Naive thymus-derived CD4-positive, alpha-beta T cell (primary cell): ENCODE data around the gene AMBRA1. TPM values are rescaled to one million over a fixed set of nuclear protein-coding genes. Genes with fewer than 3 reads are reported as not detected.

Experiments used
- ATAC-seq: fragments of 150-1000 bp; cut with Tn5 transposase; 2 replicates; pipeline ENCODE4 v1.10.0; 2021; ENCODE audit warnings: mild to moderate bottlenecking, moderate library complexity
- CTCF ChIA-PET: fragments of 350-600 bp; sonication (Branson Sonifier 250); formaldehyde crosslinking; loops from one replicate; lab custom pipeline; 2021; ENCODE audit warnings: antibody characterized with exemption; lab: Charles Lee
- POLR2A ChIA-PET: fragments of 350-600 bp; sonication (Branson Sonifier 250); formaldehyde crosslinking; loops from one replicate; lab custom pipeline; 2021; ENCODE audit warnings: antibody characterized with exemption, inconsistent platforms; lab: Charles Lee
- DNase-seq, 9 donors: peaks; one replicate each; pipeline versions ENCODE4 v3.0.0 to v3.0.0-alpha.2; 2020 to 2022; ENCODE audit warnings: mixed read lengths in 1 of 9
- H3K27ac ChIP-seq: one replicate; pipeline ENCODE4 v1.7.0; 2013; ENCODE audit warnings: mild to moderate bottlenecking, low read depth, low read length, moderate library complexity
- H3K27me3 ChIP-seq, 2 donors: one replicate each; pipeline ENCODE4 v1.7.0; 2013; ENCODE audit warnings: low read length in 2 of 2, mild to moderate bottlenecking in 2 of 2, moderate library complexity in 2 of 2; ENCODE audit not compliant: control insufficient read depth in 2 of 2, insufficient read depth in 2 of 2
- H3K36me3 ChIP-seq, 3 experiments: 1 replicate in 2 of 3; 2 replicates in 1 of 3; pipeline ENCODE4 v1.7.0; 2013; ENCODE audit warnings: low read length in 3 of 3, mild to moderate bottlenecking in 3 of 3, moderate library complexity in 1 of 3; ENCODE audit not compliant: insufficient read depth in 3 of 3, control insufficient read depth in 2 of 3
- H3K4me1 ChIP-seq, 2 donors: one replicate each; pipeline ENCODE4 v1.7.0; 2013; ENCODE audit warnings: low read length in 2 of 2, mild to moderate bottlenecking in 2 of 2, moderate library complexity in 1 of 2; ENCODE audit not compliant: control insufficient read depth in 2 of 2, insufficient read depth in 2 of 2
- H3K4me3 ChIP-seq: 2 replicates; pipeline ENCODE4 v1.7.0; 2013; ENCODE audit warnings: mild to moderate bottlenecking, low read length
- H3K9me3 ChIP-seq, 3 experiments: 1 replicate in 2 of 3; 2 replicates in 1 of 3; pipeline ENCODE4 v1.7.0; 2013; ENCODE audit warnings: low read length in 3 of 3; ENCODE audit not compliant: control insufficient read depth in 2 of 3
- H3K27ac Mint-ChIP-seq, 9 donors: one replicate each; pipeline ENCODE4 v1.8.0; 2020 to 2022; ENCODE audit warnings: mixed read lengths in 9 of 9, mild to moderate bottlenecking in 8 of 9, moderate library complexity in 5 of 9, inconsistent platforms in 2 of 9
- H3K27me3 Mint-ChIP-seq, 5 donors: one replicate each; pipeline ENCODE4 v1.8.0; 2021 to 2022; ENCODE audit warnings: mixed read lengths in 5 of 5, mild to moderate bottlenecking in 1 of 5
- H3K36me3 Mint-ChIP-seq, 5 donors: one replicate each; pipeline ENCODE4 v1.8.0; 2020 to 2022; ENCODE audit warnings: mixed read lengths in 5 of 5, mild to moderate bottlenecking in 3 of 5, inconsistent platforms in 1 of 5
- H3K4me1 Mint-ChIP-seq, 7 donors: one replicate each; pipeline ENCODE4 v1.8.0; 2020 to 2022; ENCODE audit warnings: mixed read lengths in 7 of 7, mild to moderate bottlenecking in 3 of 7, inconsistent platforms in 1 of 7
- H3K4me3 Mint-ChIP-seq, 10 donors: one replicate each; pipeline ENCODE4 v1.8.0; 2020 to 2022; ENCODE audit warnings: mild to moderate bottlenecking in 10 of 10, mixed read lengths in 10 of 10, moderate library complexity in 6 of 10, inconsistent platforms in 2 of 10
- H3K9me3 Mint-ChIP-seq, 11 donors: one replicate each; pipeline ENCODE4 v1.8.0; 2020 to 2022; ENCODE audit warnings: mixed read lengths in 11 of 11, mild to moderate bottlenecking in 4 of 11, inconsistent platforms in 1 of 11, moderate library complexity in 1 of 11
- intact Hi-C, 2 donors: fragments of 100-400 bp; cut with micrococcal nuclease; formaldehyde crosslinking; loops; one replicate each; pipeline ENCODE4 v1.15.1; 2023
- polyA plus RNA-seq, 2 donors: library from polyadenylated mRNA; unstranded; fragments of 300-500 nt; fragmentation: Illumina TruSeq; gene quantifications; one replicate each; pipeline ENCODE4 v1.2.3, GENCODE V29; 2021
- total RNA-seq, 6 experiments: library from RNA in 5 of 6; stranded (reverse) in 5 of 6; gene quantifications; 1 replicate in 5 of 6; 2 replicates in 1 of 6; pipeline ENCODE4 v1.2.3 and lab custom pipeline; 2021 to 2026

AMBRA1 gene
- total and polyA plus RNA-seq, 7 experiments from 2014 or later = 8.9 to 48.7 (median 41.2) TPM

DNA sequence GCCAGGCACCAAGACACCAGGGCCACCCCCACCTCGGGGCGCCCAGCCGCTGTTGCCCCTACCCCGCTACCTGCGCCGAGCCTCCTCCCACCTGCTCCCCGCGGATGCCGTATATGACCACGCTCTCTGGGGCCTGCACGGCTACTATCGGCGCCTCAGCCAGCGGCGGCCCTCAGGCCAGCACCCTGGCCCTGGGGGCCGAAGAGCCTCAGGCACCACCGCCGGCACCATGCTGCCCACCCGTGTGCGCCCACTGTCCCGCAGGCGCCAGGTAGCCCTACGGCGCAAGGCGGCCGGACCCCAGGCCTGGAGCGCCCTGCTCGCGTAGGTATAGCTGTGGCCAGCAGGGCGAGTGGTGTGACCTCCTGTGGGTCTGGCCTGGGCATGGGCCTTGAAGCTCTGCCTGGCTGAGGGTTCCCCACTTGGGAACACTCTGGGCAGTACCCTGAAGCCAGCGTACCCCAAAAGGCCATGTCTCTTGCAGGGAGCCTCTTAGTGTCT, 227.1 kb downstream of the AMBRA1 start:
- Histone ChIP-seq H3K4me3 (no peak overlapping the region), H3K36me3 (peaks cover 9 to 78% (median 19%) of the 10 kb centered on the region in 3 experiments), H3K9me3 (no peaks in the 10 kb centered on the region), H3K27ac (peak overlapping the region; percentile 30), H3K4me1 (peaks cover 13 to 32% of the 10 kb centered on the region in 2 donors), H3K27me3 (no peaks in the 10 kb centered on the region)
- Mint-ChIP-seq H3K27ac (peak overlapping the region in 1 of 9 donors; percentile 83), H3K4me3 (peak overlapping the region in 2 of 10 donors; percentile 2 to 50), H3K9me3 (no peaks in the 10 kb centered on the region), H3K4me1 (peaks cover 23 to 57% (median 45%) of the 10 kb centered on the region in 7 donors), H3K27me3 (no peaks in the 10 kb centered on the region), H3K36me3 (peaks cover 0 to 19% (median 7%) of the 10 kb centered on the region in 5 donors)
- ChIA-PET POLR2A (interaction anchor here (12.1 kb wide), 1 partner anchor 18 kb away, joined by 226 read pairs; the partner anchor contains the start of gene DGKZ), CTCF (interaction anchor here (0.9 to 14.0 kb wide), 5 partner anchors 9 to 53 kb away, joined by 3 to 302 read pairs (median 3); partner anchors contain the start of gene DGKZ)
- intact Hi-C loops = loop anchor here (1.0 to 5.0 kb wide), 7 partner anchors 14 to 171 kb away; partner anchors contain the start of gene DGKZ (in 2 of the 2)
- DNase-seq = no peak
- ATAC-seq = no peak

GRCh38 chr11:46366260-46366659, 227.6 kb downstream of the AMBRA1 start:
- Histone ChIP-seq H3K4me3 (no peak overlapping the region), H3K4me1 (peaks cover 17 to 34% of the 10 kb centered on the region in 2 donors), H3K36me3 (peaks cover 9 to 73% (median 15%) of the 10 kb centered on the region in 3 experiments), H3K9me3 (no peaks in the 10 kb centered on the region), H3K27me3 (no peaks in the 10 kb centered on the region), H3K27ac (no peak overlapping the region)
- ChIA-PET CTCF (interaction anchor here (1.1 to 14.0 kb wide), 5 partner anchors 10 to 122 kb away, joined by 3 to 302 read pairs (median 5); partner anchors contain the start of gene DGKZ), POLR2A (interaction anchor here (12.1 kb wide), 1 partner anchor 18 kb away, joined by 226 read pairs; the partner anchor contains the start of gene DGKZ)
- DNase-seq (no peak), ATAC-seq (no peak)
- no peaks in the 10 kb centered on the region for H3K9me3 Mint-ChIP-seq
- intact Hi-C loops = loop anchor here (5.0 kb wide), 1 partner anchor 171 kb away; no protein-coding TSS in a partner anchor
- H3K27me3 Mint-ChIP-seq = no peaks in the 10 kb centered on the region
- H3K36me3 Mint-ChIP-seq = peaks cover 0 to 19% (median 7%) of the 10 kb centered on the region in 5 donors
- H3K4me1 Mint-ChIP-seq = peaks cover 23 to 62% (median 47%) of the 10 kb centered on the region in 7 donors
- peak overlapping the region in 1 of 10 donors; percentile 2 for H3K4me3 Mint-ChIP-seq
- peak overlapping the region in 2 of 9 donors; percentile 36 to 92 for H3K27ac Mint-ChIP-seq

DNA sequence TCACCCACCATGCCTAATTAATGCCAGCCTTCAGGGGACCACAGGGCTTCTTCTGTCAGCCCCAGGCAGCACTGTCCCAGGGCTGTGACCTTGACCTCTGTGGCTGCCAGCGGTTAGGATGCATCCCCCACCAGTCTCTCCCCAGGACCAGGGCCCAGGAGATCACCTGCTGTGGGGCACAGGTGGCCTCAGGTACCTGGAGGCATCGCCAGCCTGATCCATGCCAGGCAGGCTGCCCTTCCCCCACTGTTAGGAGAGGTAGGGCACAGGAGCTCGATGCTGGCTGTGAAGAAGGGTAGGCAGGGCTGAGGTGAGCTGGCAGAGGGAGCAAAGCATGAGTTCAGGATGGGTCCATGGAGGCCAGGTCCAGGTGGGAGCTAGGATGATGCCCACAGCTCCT, 229.0 kb downstream of the AMBRA1 start:
- no peak for ATAC-seq
- peak overlapping the region; percentile 6 for H3K27ac ChIP-seq

DNA sequence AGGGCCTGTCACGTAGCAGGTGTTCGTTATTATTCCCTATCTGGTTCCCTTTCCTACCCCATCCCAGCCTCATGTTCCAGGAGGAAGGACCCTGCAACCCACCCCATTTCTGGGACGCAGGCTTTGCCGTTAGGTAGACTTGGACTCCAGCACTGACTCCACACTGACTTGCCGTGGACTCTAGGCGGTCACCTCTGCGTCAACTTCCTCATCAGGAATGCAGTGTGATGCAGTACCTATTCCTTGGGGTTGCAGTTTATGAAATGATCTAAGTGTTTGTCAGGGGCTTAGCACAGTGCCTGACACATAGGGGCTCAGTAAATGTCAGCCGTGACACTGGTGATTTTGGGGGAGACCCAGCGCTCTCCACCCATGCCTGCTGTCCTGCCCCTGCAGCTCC, 229.8 kb downstream of the AMBRA1 start:
- Histone ChIP-seq H3K9me3 (no peaks in the 10 kb centered on the region), H3K4me3 (no peak overlapping the region), H3K27me3 (no peaks in the 10 kb centered on the region), H3K4me1 (peaks cover 28 to 42% of the 10 kb centered on the region in 2 donors), H3K36me3 (peaks cover 5 to 52% (median 9%) of the 10 kb centered on the region in 3 experiments), H3K27ac (peak overlapping the region; percentile 78)
- ChIA-PET POLR2A (interaction anchor here (0.6 to 12.1 kb wide), 2 partner anchors 15 to 29 kb away, joined by 3 to 226 read pairs; partner anchors contain the start of gene DGKZ), CTCF (interaction anchor here (14.0 kb wide), 1 partner anchor 15 kb away, joined by 302 read pairs; the partner anchor contains the start of gene DGKZ)
- ATAC-seq (no peak), DNase-seq (no peak)
- Mint-ChIP-seq H3K4me3 (peak overlapping the region in 4 of 10 donors; percentile 27 to 60 (median 32)), H3K27ac (peak overlapping the region in 8 of 9 donors; percentile 13 to 92 (median 78)), H3K36me3 (peaks cover 0 to 8% (median 2%) of the 10 kb centered on the region in 5 donors), H3K4me1 (peaks cover 31 to 73% (median 60%) of the 10 kb centered on the region in 7 donors), H3K9me3 (no peaks in the 10 kb centered on the region), H3K27me3 (no peaks in the 10 kb centered on the region)
- intact Hi-C loops = no loop called here

More for the DNA sequence above, 229.0 kb downstream of the AMBRA1 start:
- Histone ChIP-seq H3K4me3 (no peak overlapping the region), H3K27me3 (no peaks in the 10 kb centered on the region), H3K4me1 (peaks cover 28 to 42% of the 10 kb centered on the region in 2 donors), H3K36me3 (peaks cover 6 to 60% (median 9%) of the 10 kb centered on the region in 3 experiments), H3K9me3 (no peaks in the 10 kb centered on the region)
- peak overlapping the region; percentile 51 to 92 (median 79) for H3K27ac Mint-ChIP-seq
- H3K9me3 Mint-ChIP-seq = no peaks in the 10 kb centered on the region
- ChIA-PET CTCF (interaction anchor here (0.7 to 14.0 kb wide), 4 partner anchors 16 to 125 kb away, joined by 3 to 302 read pairs (median 5); partner anchors contain the start of gene DGKZ), POLR2A (interaction anchor here (0.6 to 12.1 kb wide), 2 partner anchors 16 to 619 kb away, joined by 4 to 226 read pairs; partner anchors contain the start of gene DGKZ)
- peaks cover 0 to 13% (median 5%) of the 10 kb centered on the region in 5 donors for H3K36me3 Mint-ChIP-seq
- DNase-seq = no peak
- intact Hi-C loops = loop anchor here (5.0 kb wide), 1 partner anchor 173 kb away; no protein-coding TSS in a partner anchor
- H3K27me3 Mint-ChIP-seq = no peaks in the 10 kb centered on the region
- H3K4me3 Mint-ChIP-seq = peak overlapping the region in 4 of 10 donors; percentile 8 to 56 (median 42)
- H3K4me1 Mint-ChIP-seq = peaks cover 31 to 76% (median 58%) of the 10 kb centered on the region in 7 donors

DNA sequence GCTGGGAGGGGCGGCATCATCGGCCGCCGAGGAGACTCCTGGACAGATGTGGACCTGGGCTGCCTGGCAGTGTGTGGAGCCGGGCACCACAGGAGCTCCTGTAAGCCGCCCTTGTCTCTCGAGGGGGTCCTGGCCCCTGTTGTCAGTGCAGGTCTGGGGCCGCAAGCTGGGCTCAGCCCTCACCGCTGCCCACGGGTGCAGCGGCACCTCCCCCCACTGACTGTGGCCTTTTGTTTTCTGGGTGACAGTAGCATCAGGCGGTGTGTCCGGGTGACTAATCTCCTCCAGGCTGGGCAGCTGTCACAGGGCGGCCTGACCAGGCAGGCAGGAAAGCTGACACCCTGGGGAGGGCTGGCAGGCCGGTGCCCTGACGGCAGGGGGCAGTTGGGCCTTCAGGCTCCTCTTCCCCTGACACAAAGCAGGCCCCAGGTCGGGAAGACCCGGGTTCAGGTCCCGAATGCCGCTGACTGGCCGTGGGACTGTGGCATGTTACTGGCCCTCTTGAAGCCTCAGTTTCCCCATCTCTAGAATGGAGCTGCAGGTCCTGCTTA, 230.3 kb downstream of the AMBRA1 start:
- Mint-ChIP-seq H3K4me1 (peaks cover 31 to 75% (median 63%) of the 10 kb centered on the region in 7 donors), H3K27me3 (no peaks in the 10 kb centered on the region), H3K9me3 (no peaks in the 10 kb centered on the region), H3K36me3 (peaks cover 0 to 6% (median 0%) of the 10 kb centered on the region in 5 donors), H3K27ac (peak overlapping the region in 5 of 9 donors; percentile 76 to 95 (median 84)), H3K4me3 (peak overlapping the region in 2 of 10 donors; percentile 29 to 86)
- Histone ChIP-seq H3K27ac (peak overlapping the region; percentile 78), H3K27me3 (no peaks in the 10 kb centered on the region), H3K4me1 (peaks cover 28 to 42% of the 10 kb centered on the region in 2 donors), H3K36me3 (peaks cover 4 to 47% (median 6%) of the 10 kb centered on the region in 3 experiments), H3K9me3 (no peaks in the 10 kb centered on the region), H3K4me3 (no peak overlapping the region)
- ChIA-PET POLR2A (interaction anchor here (0.6 to 12.1 kb wide), 2 partner anchors 15 to 28 kb away, joined by 3 to 226 read pairs; partner anchors contain the start of gene DGKZ), CTCF (interaction anchor here (0.6 to 14.0 kb wide), 2 partner anchors 14 to 33 kb away, joined by 3 to 302 read pairs; partner anchors contain the start of gene DGKZ)
- DNase-seq = no peak
- intact Hi-C loops = no loop called here
- ATAC-seq = no peak

- no peak for DNase-seq
- H3K4me1 Mint-ChIP-seq = peaks cover 31 to 76% (median 62%) of the 10 kb centered on the region in 7 donors
- no peaks in the 10 kb centered on the region for H3K27me3 ChIP-seq
- CTCF ChIA-PET = interaction anchor here (14.0 kb wide), 1 partner anchor 14 kb away, joined by 302 read pairs; the partner anchor contains the start of gene DGKZ
- no peaks in the 10 kb centered on the region for H3K9me3 ChIP-seq
- no peaks in the 10 kb centered on the region for H3K27me3 Mint-ChIP-seq
- H3K4me3 ChIP-seq = no peak overlapping the region
- H3K27ac ChIP-seq = peak overlapping the region; percentile 78
- POLR2A ChIA-PET = interaction anchor here (12.1 kb wide), 1 partner anchor 14 kb away, joined by 226 read pairs; the partner anchor contains the start of gene DGKZ
- no peaks in the 10 kb centered on the region for H3K9me3 Mint-ChIP-seq
- intact Hi-C loops = no loop called here
- peaks cover 28 to 42% of the 10 kb centered on the region in 2 donors for H3K4me1 ChIP-seq
- peak; percentile 58 for ATAC-seq
- peaks cover 0 to 3% (median 0%) of the 10 kb centered on the region in 5 donors for H3K36me3 Mint-ChIP-seq
- H3K4me3 Mint-ChIP-seq = peak overlapping the region; percentile 37 to 92 (median 60)
- peak overlapping the region; percentile 51 to 95 (median 84) for H3K27ac Mint-ChIP-seq
- H3K36me3 ChIP-seq = peaks cover 0 to 42% (median 1%) of the 10 kb centered on the region in 3 experiments
Observed at GRCh38 chr11:46363031-46363407, 230.8 kb downstream of the AMBRA1 start.
